ENCODE results near the gene MCRIP2.

The MCRIP2 gene

GRCh38 chr16:649631-650030, 8.0 kb downstream of the MCRIP2 start:
- DNase-seq, result no peak

DNA sequence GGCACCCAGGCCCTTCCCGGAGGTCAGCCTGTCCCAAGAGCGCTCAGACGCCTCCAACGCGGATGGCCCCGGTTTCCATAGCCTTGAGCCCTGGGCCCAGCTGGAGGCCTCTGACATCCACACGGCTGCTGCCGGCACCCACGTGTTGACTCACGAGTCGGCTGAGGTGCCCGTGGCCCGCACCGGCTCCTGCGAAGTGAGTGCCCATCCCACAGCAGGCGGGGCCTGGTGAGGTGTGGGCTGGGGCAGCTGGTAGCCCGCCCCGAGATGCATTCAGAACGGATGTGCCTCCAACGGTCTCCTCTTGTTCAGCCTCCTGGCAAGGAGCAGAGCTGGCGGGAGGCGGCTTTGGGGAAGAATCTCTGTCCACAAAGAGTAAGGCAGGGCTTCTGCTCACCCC, 10.2 kb downstream of the MCRIP2 start:
- DNase-seq, result no peak

- no peak for DNase-seq
Observed at GRCh38 chr16:652454-653305, 11.1 kb downstream of the MCRIP2 start.

DNA sequence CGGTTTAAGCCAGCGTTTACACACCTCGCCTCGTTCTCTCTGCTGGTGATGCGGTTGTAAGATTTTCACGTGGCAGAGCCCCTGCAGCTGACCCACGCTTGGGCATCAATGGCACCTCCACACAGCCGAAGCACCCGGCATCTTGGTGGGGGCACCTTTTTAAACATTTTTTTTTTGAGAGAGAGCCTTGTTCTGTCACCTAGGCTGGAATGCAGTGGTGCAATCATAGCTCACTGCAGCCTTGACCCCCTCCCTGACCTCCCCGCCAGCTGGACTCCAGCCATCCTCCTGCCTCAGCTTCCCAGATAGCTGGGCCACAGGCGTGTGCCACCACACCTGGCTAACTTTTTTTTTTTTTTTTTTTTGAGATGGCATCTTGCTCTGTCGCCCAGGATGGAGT, 12.4 kb downstream of the MCRIP2 start:
- DNase-seq, result no peak

DNA sequence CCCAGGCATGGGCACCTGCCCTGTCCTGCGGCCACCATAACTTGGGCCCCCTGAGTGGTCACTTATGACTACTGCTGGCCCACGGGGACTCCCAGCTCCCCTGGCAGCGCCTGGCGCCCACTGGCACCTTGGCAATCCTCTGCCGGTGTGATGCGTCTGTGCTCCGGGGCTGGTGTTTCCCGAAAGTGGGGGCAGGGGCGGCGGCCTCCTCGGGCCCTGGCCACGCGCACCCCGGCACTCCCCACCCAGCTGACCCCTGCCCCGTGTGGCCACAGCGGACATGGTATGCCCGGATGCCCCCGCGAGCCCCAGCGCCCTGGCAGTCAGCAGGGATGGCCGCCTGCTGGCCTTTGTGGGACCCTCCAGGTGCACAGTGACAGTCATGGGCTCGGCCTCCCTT, 15.9 kb downstream of the MCRIP2 start:
- DNase-seq, result no peak

GRCh38 chr16:658679-659571, 17.3 kb downstream of the MCRIP2 start:
- no peak for DNase-seq

- DNase-seq, result no peak
Observed at GRCh38 chr16:659618-660017, 18.0 kb downstream of the MCRIP2 start.

- DNase-seq, result no peak
Observed at GRCh38 chr16:660132-660458, 18.5 kb downstream of the MCRIP2 start.

- no peak for DNase-seq
Observed at GRCh38 chr16:660459-661183, 19.0 kb downstream of the MCRIP2 start.

- no peak for DNase-seq
Observed at GRCh38 chr16:661184-661821, 19.7 kb downstream of the MCRIP2 start.

- DNase-seq, result no peak
Observed at GRCh38 chr16:662095-662494, 20.5 kb downstream of the MCRIP2 start.

DNA sequence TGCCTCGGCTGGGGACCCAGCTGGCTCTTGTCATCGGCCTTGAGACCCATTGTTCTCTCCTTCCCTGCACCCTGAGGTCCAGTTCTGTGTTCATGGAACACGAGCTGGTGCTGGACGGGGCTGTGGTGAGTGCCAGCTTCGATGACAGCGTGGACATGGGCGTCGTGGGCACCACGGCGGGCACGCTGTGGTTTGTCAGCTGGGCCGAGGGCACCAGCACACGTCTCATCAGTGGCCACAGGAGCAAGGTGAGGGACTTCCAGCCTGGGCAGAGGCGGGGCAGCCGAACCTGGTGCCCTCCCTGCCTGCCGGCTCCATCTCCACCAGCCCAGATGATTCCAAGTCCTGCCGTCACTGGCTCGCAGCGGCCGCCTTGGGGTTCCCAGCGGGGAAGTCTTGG, 21.0 kb downstream of the MCRIP2 start:
- no peak for DNase-seq

- no peak for DNase-seq
Observed at GRCh38 chr16:666572-666971, 24.9 kb downstream of the MCRIP2 start.

DNA sequence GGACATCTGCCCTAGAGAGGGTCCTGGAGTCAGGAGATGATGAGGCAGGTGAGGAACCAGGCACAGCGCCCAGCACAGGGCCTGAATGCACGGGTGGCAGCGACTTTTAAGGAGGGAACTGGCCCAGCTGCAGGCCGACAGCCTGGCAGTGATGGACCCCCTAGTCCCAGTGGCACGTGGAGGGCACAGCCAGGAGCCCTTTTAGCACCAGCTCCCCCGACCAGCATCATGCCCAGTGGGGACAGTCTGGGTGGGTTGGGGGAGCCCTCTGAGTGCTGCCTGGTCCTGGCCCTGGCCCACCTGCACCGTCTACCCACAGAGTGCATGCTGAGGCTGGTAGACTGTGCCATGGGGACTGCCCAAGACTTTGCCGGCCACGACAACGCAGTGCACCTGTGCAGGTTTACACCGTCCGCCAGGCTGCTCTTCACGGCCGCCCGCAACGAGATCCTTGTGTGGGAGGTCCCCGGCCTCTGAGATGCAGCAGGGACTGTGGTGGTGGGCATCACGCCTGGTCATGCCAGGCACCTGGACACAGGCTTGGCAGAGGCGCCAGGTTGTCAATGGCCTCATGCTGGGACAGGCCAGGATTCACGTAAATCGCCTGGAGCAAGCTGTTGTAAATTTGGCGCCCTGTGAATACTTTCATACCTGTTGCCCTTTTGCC, 25.6 kb downstream of the MCRIP2 start:
- DNase-seq, result no peak

- DNase-seq, result peak; percentile 72
Observed at GRCh38 chr16:667780-668518, 26.3 kb downstream of the MCRIP2 start, which contains the start of gene RHOT2. Gene RHOT2, plus strand, starts transcription at chr16:668132. Its CDS starts 68 bp downstream, at chr16:668200.

DNA sequence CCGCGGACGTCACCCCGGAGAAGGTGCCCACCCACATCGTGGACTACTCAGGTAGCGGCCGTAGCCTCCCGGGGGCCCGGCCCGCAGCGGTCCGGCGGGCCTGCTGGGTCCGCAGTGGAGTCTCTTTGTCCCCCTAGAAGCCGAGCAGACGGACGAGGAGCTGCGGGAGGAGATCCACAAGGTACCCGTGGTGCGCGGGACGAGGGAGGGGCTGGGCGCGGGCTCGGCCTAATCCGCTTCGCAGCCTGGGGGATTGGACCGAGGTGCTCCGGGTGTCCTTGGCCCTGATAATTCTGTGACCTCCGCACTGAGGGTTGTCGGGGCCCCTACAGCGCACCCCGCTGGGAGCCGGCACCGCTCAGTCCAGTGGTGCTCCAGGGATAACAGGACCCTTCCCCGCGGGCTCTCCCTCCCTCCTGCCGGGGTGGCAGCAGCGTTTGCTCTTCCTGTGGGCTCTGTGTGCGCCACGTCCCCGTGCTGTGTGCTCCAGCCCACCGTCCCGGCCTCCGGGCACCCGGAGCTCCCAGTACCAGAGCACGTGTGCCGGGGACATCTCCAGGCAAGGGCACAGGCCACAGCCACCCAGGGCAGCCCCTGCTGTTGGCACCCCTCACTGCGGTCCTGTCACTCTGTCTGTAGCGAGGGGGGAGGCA, 27.0 kb downstream of the MCRIP2 start:
- DNase-seq, result no peak

- DNase-seq, result no peak
Observed at GRCh38 chr16:669666-670065, 28.0 kb downstream of the MCRIP2 start.

DNA sequence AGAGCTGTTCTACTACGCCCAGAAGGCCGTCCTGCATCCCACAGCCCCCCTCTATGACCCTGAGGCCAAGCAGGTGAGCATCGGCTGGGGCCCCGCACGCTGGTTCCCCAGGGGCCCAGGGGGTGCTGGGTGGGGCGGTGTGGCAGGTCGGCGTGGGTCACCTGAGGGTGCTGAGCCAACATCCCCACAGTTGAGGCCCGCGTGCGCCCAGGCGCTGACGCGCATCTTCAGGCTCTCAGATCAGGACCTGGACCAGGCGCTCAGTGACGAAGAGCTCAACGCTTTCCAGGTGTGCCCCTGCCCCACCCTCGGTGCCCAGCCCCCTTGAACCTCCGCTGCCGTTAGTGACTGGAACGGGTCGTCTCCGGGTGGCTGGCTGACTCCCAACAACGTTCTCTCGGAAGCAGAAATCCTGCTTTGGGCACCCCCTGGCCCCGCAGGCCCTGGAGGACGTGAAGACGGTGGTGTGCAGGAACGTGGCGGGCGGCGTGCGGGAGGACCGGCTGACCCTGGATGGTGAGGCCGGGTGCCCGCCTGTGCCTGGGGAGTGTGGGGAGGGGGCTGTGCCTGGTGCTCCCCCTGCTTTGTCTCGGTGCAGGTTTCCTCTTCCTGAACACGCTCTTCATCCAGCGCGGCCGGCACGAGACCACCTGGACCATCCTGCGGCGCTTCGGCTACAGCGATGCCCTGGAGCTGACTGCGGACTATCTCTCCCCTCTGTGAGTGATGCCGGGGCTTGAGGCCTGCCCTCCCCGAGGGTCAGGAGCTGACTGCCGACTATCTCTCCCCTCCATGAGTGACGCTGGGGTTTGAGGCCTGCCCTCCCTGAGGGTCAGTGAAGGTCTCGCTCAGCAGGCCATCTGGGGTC, 29.1 kb downstream of the MCRIP2 start:
- no peak for DNase-seq

- DNase-seq, result no peak
Observed at GRCh38 chr16:671353-672131, 29.9 kb downstream of the MCRIP2 start.

Data from NCI-H510A treated with DMSO at 0.1 percent for 48 hours (cell line).